ENCODE data around the gene ASCL2.

Gene ASCL2

GRCh38 chr11:2308713-2309112, 38.3 kb upstream of the ASCL2 start:
- no peak for DNase-seq (ENCODE audit: low spot score)

GRCh38 chr11:2307501-2308331, 37.3 kb upstream of the ASCL2 start:
- DNase-seq (ENCODE audit: low spot score): no peak

- peak; percentile 58 for DNase-seq (ENCODE audit: low spot score)
These were observed 36.6 kb upstream of the ASCL2 start for GRCh38 chr11:2306877-2307500.

DNA sequence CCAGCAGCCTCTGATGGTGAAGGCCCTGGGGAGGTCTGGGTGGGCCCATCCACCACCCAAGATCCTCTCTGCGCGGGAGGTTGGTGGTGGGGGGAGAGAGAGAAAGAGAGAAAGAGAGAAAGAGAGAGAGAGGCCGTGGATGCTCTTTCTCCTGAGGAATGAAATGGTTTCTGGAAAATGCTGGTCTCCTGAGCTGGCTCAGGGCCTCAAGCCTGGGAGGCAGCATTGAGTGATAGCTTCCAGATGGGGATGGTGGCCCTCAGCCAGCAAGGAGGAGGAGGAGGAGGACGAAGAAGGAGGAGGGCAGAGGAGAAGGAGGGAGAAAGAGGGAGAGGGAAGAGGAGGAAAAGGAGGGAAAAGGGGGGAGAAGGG, 36.0 kb upstream of the ASCL2 start:
- peak; percentile 80 for DNase-seq (ENCODE audit: low spot score)

GRCh38 chr11:2305788-2306451, 35.5 kb upstream of the ASCL2 start:
- DNase-seq (ENCODE audit: low spot score): peak; percentile 43

GRCh38 chr11:2305140-2305778, 34.9 kb upstream of the ASCL2 start:
- DNase-seq (ENCODE audit: low spot score): peak; percentile 83

GRCh38 chr11:2304506-2305139, 34.2 kb upstream of the ASCL2 start:
- DNase-seq (ENCODE audit: low spot score): no peak

DNA sequence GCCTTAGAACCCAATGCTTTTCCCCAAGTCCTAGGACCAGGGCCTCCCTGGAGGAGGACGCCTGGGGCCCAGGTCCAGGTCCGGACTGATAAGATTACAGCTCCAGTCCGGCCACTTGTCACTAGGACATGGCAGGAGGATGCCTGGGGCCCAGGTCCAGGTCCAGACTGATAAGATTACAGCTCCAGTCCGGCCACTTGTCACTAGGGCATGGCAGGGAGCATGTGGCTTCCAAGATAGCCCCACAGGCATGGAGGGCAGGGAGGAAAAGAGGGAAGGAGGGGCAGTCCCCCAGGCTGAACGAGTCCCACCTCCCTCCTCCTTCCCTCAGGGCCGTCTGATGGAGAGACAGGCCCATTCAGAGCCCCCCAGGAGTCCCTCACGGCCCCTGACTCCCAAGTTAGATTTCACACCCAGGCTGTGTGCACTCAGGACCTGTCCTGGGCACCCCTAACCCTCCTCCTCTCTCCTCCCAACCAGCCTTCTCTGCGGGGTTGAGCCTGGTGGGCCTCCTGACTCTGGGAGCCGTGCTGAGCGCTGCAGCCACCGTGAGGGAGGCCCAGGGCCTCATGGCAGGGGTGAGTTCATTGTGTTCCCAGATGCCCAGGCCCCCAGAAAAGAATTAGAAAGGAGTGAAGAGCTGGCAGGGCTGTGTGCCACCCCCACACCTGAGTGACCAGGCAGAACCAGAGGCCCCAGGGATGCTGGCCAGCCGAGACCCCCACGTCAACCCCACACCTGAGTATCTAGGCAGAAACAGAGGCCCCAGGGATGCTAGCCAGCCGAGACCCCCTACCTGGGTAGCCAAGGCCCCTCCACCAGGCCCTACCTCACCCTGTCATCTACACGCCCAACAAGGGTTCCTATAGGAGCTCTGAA, 33.5 kb upstream of the ASCL2 start:
- no peak for DNase-seq (ENCODE audit: low spot score)

- DNase-seq (ENCODE audit: low spot score): no peak
These were observed 32.7 kb upstream of the ASCL2 start for GRCh38 chr11:2302896-2303626.

DNA sequence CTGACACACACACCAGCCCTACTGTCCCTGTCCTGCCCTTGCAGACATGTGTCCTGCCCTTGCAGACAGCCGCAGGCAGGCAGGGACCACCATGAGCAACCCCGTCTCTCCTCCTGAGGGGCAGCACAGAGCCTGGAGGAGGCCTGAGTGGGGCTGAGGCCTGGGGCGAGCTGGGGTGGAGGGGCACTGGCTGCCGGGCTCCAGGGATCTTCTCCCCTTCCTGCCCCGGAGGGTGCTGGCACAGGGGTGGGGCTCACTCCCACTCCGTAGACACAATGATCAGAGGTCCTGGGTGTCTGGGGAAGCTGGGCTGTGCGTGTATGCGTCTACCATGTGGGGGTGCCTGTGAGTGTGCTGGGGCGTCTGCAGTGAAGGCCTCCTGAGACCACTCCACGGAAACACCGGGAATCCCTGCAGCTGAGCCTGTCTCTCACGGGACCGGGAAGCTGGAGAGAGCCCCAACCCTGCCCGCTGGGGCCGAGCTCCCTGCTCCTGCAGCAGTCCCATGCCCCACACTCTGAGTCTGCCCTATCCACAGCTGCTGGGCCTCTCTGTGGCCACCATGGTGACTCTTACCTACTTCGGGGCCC, 32.0 kb upstream of the ASCL2 start:
- DNase-seq (ENCODE audit: low spot score): no peak

GRCh38 chr11:2301631-2302305, 31.4 kb upstream of the ASCL2 start, which contains the start of the genes C11orf21 and TSPAN32:
Gene C11orf21 (minus strand): TSS chr11:2301918. CDS start chr11:2301808, 110 bp downstream.
Gene TSPAN32 (plus strand): TSS chr11:2302013. CDS start chr11:2302150, 137 bp downstream.
- DNase-seq (ENCODE audit: low spot score): no peak

GRCh38 chr11:2300936-2301630, 30.7 kb upstream of the ASCL2 start:
- no peak for DNase-seq (ENCODE audit: low spot score)

- DNase-seq (ENCODE audit: low spot score): no peak
These were observed 30.0 kb upstream of the ASCL2 start for GRCh38 chr11:2300290-2300935.

GRCh38 chr11:2299773-2300172, 29.4 kb upstream of the ASCL2 start:
- no peak for DNase-seq (ENCODE audit: low spot score)

DNA sequence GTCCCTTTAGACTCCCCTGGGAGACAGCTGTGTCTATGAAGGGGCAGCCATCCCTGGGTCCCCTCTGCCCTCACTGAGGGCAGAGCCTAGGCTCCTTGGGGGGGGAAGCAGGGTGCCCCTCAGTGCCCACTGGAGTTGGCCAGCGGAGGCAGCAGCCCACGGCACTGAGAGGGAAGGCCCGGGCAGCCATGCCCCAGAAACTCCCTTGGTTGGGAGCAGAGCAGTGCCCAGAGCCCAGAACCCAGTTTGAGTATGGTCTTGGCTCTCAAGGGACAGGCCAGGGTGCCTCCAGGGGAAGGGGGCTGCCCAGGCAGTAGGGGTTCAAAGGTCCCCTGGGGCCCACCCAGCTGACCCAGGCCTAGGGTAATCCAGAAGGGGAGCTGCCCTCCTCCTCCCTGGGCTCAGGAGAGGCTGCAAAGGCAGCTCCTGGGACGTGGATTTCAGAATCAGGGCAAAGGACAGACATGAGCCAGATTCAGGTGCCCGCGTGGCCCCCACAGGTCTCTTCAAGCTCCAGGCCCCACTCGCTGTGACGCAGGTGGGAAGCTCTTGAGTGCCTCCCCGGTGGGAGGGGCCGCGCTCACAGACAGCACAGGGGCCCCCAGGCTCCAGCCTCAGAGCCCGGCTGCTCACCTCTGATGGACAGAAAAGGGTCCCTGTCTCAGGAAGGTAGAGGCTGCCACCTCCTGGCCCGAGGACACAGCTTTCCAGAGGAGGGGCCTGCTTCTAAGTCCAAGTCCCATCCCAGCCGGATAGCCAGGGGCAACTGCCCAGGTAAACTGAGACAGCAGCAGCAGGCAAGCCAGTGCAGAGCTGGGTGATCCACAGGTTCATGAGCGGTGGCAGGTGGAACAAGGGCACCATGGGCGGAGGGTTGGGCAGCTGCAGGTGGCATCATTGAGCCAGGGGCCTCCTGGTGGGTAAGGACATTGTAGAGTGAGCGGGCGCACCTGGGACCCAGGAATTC, 28.7 kb upstream of the ASCL2 start:
- no peak for DNase-seq (ENCODE audit: low spot score)

DNA sequence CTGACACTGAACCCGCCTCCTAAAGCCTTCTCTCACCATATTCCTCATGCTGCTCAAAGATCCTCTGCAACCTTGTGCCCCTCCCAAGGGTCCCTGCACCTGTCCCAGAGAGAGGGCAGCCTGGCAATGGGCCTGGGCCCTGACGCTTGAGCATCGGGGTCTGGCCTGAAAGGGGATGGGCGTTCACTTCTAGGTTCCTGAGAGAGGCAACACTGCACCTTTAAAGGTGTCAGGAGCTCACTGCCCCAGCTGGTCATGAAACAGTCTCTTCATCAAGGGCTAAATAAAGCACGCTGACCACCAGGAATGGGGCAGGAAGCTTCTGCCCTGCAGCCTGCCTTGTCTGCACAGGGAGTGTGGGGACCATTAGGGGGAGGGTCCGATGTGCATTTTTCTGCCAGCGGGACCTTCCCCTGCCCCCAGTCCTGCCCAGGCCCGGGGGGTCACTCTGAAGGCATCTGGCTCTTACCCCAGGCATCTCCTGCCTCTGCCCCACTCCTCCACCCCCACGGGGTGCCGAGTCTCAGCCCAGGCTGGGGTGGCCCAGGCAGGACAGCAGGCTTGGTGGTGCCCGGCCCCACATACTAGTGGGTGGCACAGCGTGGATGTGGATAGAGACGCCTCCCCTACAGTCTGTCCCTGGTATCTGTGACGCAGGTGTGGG, 27.9 kb upstream of the ASCL2 start:
- no peak for DNase-seq (ENCODE audit: low spot score)

Data from hepatic stellate cell (primary cell).